GM18498 (cell line): ENCODE results near the gene ADO.
"Not testable (repeated sequence)": the region's sequence is repeated elsewhere in the genome, so short reads cannot be mapped to it uniquely, and the experiment has no call there.

Experiments used
- ATAC-seq: cut with Tn5 transposase; IDR thresholded peaks from one replicate; pipeline ENCODE4 v1.9.1; 2021; ENCODE audit warnings: mild to moderate bottlenecking, moderate library complexity; ENCODE audit not compliant: unreplicated experiment

ADO gene

GRCh38 chr10:62804356-62805230, at the start of gene ADO:
TSS of gene ADO (plus strand) at chr10:62804720. CDS start at chr10:62805060, 340 bp downstream.
- peak; percentile 90 for ATAC-seq

GRCh38 chr10:62754963-62755362, 49.6 kb upstream of the ADO start:
- ATAC-seq: no peak

- ATAC-seq: no peak
These were observed 48.6 kb upstream of the ADO start for GRCh38 chr10:62755662-62756653.

GRCh38 chr10:62759599-62760175, 44.8 kb upstream of the ADO start:
- ATAC-seq: no peak

- ATAC-seq: no peak
These were observed 44.1 kb upstream of the ADO start for GRCh38 chr10:62760401-62760800.

GRCh38 chr10:62761115-62761514, 43.4 kb upstream of the ADO start:
- ATAC-seq: no peak

GRCh38 chr10:62763155-62763554, 41.4 kb upstream of the ADO start:
- ATAC-seq: no peak

- ATAC-seq: no peak
These were observed 40.5 kb upstream of the ADO start for GRCh38 chr10:62764011-62764410.

GRCh38 chr10:62765726-62766125, 38.8 kb upstream of the ADO start:
- no peak for ATAC-seq

GRCh38 chr10:62766386-62766785, 38.1 kb upstream of the ADO start:
- no peak for ATAC-seq

GRCh38 chr10:62769574-62770242, 34.8 kb upstream of the ADO start:
- ATAC-seq: peak; percentile 57

GRCh38 chr10:62772186-62772974, 32.1 kb upstream of the ADO start:
- no peak for ATAC-seq

GRCh38 chr10:62778125-62778524, 26.4 kb upstream of the ADO start:
- ATAC-seq: no peak

GRCh38 chr10:62779487-62780248, 24.9 kb upstream of the ADO start:
- peak; percentile 94 for ATAC-seq

GRCh38 chr10:62784537-62784936, 20.0 kb upstream of the ADO start:
- not testable (repeated sequence) for ATAC-seq

GRCh38 chr10:62788285-62788684, 16.2 kb upstream of the ADO start:
- not testable (repeated sequence) for ATAC-seq

- no peak for ATAC-seq
These were observed 15.6 kb upstream of the ADO start for GRCh38 chr10:62788861-62789467.

- no peak for ATAC-seq
These were observed 14.4 kb upstream of the ADO start for GRCh38 chr10:62790019-62790555.
